Spleen (tissue), 13 donors: Measurements from ENCODE around the gene AADAC. TPM values are rescaled to one million over a fixed set of nuclear protein-coding genes. Genes with fewer than 3 reads are reported as not detected.
"Not testable (repeated sequence)": the region's sequence is repeated elsewhere in the genome, so short reads cannot be mapped to it uniquely, and the experiment has no call there.

Experiments
- DNase-seq: peaks from one replicate; pipeline ENCODE4 v3.0.0-alpha.2; 2020
- H3K27ac ChIP-seq, 8 donors: fragments of 200-600 bp; sonication (generic) in 7 of 8; 1 replicate in 4 of 8; 2 replicates in 4 of 8; pipeline versions ENCODE4 v1.5.0 to v1.8.0; 2016 to 2021; ENCODE audit warnings: inconsistent platforms in 4 of 8, mild to moderate bottlenecking in 4 of 8, moderate library complexity in 1 of 8
- H3K27me3 ChIP-seq, 7 donors: fragments of 200-600 bp; sonication (generic) in 6 of 7; replicated peaks in 1 of 7; 1 replicate in 4 of 7; 2 replicates in 3 of 7; pipeline versions ENCODE4 v1.5.0 to v1.8.0; 2016 to 2021; ENCODE audit warnings: inconsistent platforms in 3 of 7, mild to moderate bottlenecking in 1 of 7
- H3K36me3 ChIP-seq, 6 donors: fragments of 200-600 bp; sonication (generic) in 5 of 6; 1 replicate in 4 of 6; 2 replicates in 2 of 6; pipeline versions ENCODE4 v1.5.0 to v1.8.0; 2016 to 2021; ENCODE audit warnings: inconsistent platforms in 2 of 6
- H3K4me1 ChIP-seq, 6 donors: fragments of 200-600 bp; sonication (generic) in 5 of 6; 1 replicate in 3 of 6; 2 replicates in 3 of 6; pipeline versions ENCODE4 v1.5.0 to v1.8.0; 2016 to 2021; ENCODE audit warnings: inconsistent platforms in 3 of 6
- H3K4me3 ChIP-seq, 8 donors: fragments of 200-600 bp; sonication (generic) in 7 of 8; 1 replicate in 4 of 8; 2 replicates in 4 of 8; pipeline versions ENCODE4 v1.5.0 to v1.8.0; 2016 to 2021; ENCODE audit warnings: inconsistent platforms in 4 of 8, mild to moderate bottlenecking in 4 of 8, moderate library complexity in 2 of 8
- H3K9me3 ChIP-seq, 8 donors: fragments of 200-600 bp; sonication (generic) in 7 of 8; 1 replicate in 4 of 8; 2 replicates in 4 of 8; pipeline versions ENCODE4 v1.5.0 to v1.8.0; 2016 to 2021; ENCODE audit warnings: inconsistent platforms in 4 of 8
- POLR2A ChIP-seq, 3 donors: fragments of 450-650 bp; IDR thresholded peaks; one replicate each; pipeline ENCODE4 v1.5.1; 2017; ENCODE audit warnings: antibody characterized with exemption in 3 of 3, mild to moderate bottlenecking in 1 of 3
- POLR2AphosphoS5 ChIP-seq, 3 donors: sonication (generic); formaldehyde crosslinking; IDR thresholded peaks; one replicate each; pipeline ENCODE4 v1.5.1; 2017; ENCODE audit warnings: antibody characterized with exemption in 3 of 3
- WGBS, 5 donors: extraction: QIAGEN DNeasy Blood & Tissue Kit in 3 of 5; methylation state at CpG; one replicate each; pipeline versions ENCODE4 v1.1.5 to v1.1.7; 2013 to 2018; 5-methylcytosine and 5-hydroxymethylcytosine counted together
- intact Hi-C: fragments of 100-400 bp; cut with DNase I; formaldehyde crosslinking; loops from one replicate; pipeline ENCODE4 v1.15.0; 2023; ENCODE audit warnings: low total_unique reads
- long read RNA-seq, 2 donors: transcript quantifications; one replicate each; lab custom pipeline, GENCODE V29; 2026
- polyA plus RNA-seq, 3 donors: library from polyadenylated mRNA; stranded (reverse); fragments of 200-250 nt; gene quantifications; one replicate each; pipeline ENCODE4 v1.2.1, GENCODE V29; 2013
- total RNA-seq, 7 donors: library from RNA; depleted of rRNA in 3 of 7; stranded (reverse); fragments of >200 nt in 3 of 7; fragmentation: NEBNext Ultra II Directional in 4 of 7; extraction: Animal tissue kit (Norgen Biotek cat#: 25700) in 4 of 7; gene quantifications; one replicate each; pipeline versions ENCODE4 v1.1.0 to v1.2.1, GENCODE V29; 2016 to 2021
- TF ChIP-seq, protein P1 (sequence below), 11 experiments: fragments of 200-600 bp in 7 of 11; fragments of 450-650 bp in 4 of 11; sonication (generic) in 4 of 11; IDR thresholded peaks in 8 of 11; conservative IDR thresholded peaks in 3 of 11; 1 replicate in 7 of 11; 2 replicates in 4 of 11; pipeline versions ENCODE4 v1.4.0 to v1.8.0; 2016 to 2021; ENCODE audit warnings: antibody characterized with exemption in 11 of 11, inconsistent platforms in 4 of 11, mild to moderate bottlenecking in 1 of 11
- donor health status: healthy with polysubstance abuse.
- donor health status: DM: no; HTN: no; CAD: no; lungs with moderate emphysema.
- donor health status: DM: no; HTN: no; CAD: no.
- donor health status: Bipolar disorder and iron deficiency.
- donor health status: healthy.
- donor health status: DM: no; HTN: no; CAD: no.
- donor health status: DM: yes; HTN: yes; CAD: no.

The AADAC gene
- total RNA-seq (under 1 TPM in 1 of 7 donors, not detected in 6; 0.22 TPM), polyA plus RNA-seq (not detected)
- long read RNA-seq, donor 1: 0 reads
- long read RNA-seq, donor 2: 0 reads

- Histone ChIP-seq H3K27me3 (no peaks in the 10 kb centered on the region), H3K36me3 (no peaks in the 10 kb centered on the region), H3K4me3 (no peak within 1 kb of the TSS), H3K4me1 (no peaks in the 10 kb centered on the region), H3K27ac (no peak within 1 kb of the TSS), H3K9me3 (peaks cover 0 to 22% (median 11%) of the 10 kb centered on the region in 8 donors)
- no peak for DNase-seq
- intact Hi-C loops: no loop called here
- TF ChIP-seq POLR2AphosphoS5 (IDR thresholded peaks at IDR 0.05): no peak
- TF ChIP-seq, protein P1, sequence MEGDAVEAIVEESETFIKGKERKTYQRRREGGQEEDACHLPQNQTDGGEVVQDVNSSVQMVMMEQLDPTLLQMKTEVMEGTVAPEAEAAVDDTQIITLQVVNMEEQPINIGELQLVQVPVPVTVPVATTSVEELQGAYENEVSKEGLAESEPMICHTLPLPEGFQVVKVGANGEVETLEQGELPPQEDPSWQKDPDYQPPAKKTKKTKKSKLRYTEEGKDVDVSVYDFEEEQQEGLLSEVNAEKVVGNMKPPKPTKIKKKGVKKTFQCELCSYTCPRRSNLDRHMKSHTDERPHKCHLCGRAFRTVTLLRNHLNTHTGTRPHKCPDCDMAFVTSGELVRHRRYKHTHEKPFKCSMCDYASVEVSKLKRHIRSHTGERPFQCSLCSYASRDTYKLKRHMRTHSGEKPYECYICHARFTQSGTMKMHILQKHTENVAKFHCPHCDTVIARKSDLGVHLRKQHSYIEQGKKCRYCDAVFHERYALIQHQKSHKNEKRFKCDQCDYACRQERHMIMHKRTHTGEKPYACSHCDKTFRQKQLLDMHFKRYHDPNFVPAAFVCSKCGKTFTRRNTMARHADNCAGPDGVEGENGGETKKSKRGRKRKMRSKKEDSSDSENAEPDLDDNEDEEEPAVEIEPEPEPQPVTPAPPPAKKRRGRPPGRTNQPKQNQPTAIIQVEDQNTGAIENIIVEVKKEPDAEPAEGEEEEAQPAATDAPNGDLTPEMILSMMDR (IDR thresholded peaks at IDR 0.05 in 8 of 11, conservative IDR thresholded peaks at IDR 0.05 in 3 of 11): no peak
- no peak for TF ChIP-seq POLR2A (IDR thresholded peaks at IDR 0.05)
- 82 to 93% (median 89%) methylated on average over 4 of the region's 4 CpGs for WGBS, 5 donors
Measured at GRCh38 chr3:151813799-151814198, at the start of gene AADAC. TSS of gene AADAC (plus strand) at chr3:151814116. CDS start at chr3:151814163, 47 bp downstream.

DNA sequence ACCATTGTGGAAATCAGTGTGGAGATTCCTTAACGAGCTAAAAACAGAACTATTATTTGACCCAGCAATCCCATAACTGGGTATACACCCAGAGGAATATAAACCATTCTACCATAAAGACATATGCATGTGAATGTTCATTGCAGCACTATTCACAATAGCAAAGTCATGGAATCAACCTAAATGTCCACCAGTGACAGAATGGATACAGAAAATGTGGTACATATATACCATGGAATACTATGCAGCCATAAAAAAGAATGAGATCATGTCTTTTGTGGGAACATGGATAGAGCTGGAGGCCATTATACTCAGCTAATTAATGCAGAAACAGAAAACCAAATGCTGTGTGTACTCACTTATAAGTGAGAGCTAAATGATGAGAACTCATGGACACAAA lies 49.2 kb upstream of the AADAC start:
- DNase-seq, intact Hi-C loops, H3K27ac ChIP-seq, H3K4me3 ChIP-seq, H3K4me1 ChIP-seq, H3K27me3 ChIP-seq, H3K36me3 ChIP-seq, H3K9me3 ChIP-seq: not testable (repeated sequence)
- 76 to 93% (median 80%) methylated on average over 1 of the region's 1 CpG for WGBS, 5 donors

DNA sequence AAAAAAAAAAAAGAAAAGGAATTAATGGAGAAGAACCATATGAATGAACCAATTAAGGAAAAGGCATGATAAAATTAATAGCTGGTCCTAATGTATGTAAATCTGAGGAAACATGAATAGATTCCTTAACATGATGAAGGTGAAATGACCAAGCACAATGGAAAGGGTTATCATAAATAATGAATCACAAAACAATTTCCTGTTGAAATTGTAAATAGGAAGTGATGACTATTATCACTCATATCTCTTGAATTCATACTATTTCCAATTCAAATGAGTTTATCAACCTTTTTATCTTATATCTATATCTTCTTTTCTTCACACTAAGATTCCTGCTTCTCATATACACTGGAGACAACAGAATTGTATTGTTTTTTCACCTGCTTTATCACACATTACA lies 48.2 kb upstream of the AADAC start:
- no peak for DNase-seq
- H3K27me3 ChIP-seq: no peaks in the 10 kb centered on the region

GRCh38 chr3:151766454-151766853 lies 47.5 kb upstream of the AADAC start:
- Histone ChIP-seq H3K9me3 (peaks cover 0 to 4% (median 0%) of the 10 kb centered on the region in 8 donors), H3K27me3 (no peaks in the 10 kb centered on the region), H3K27ac (no peak overlapping the region), H3K36me3 (no peaks in the 10 kb centered on the region), H3K4me1 (peaks cover 0 to 24% (median 3%) of the 10 kb centered on the region in 6 donors), H3K4me3 (no peak overlapping the region)
- DNase-seq: no peak
- intact Hi-C loops: no loop called here
- TF ChIP-seq, protein P1 (IDR thresholded peaks at IDR 0.05 in 8 of 11, conservative IDR thresholded peaks at IDR 0.05 in 3 of 11): no peak
- TF ChIP-seq POLR2AphosphoS5 (IDR thresholded peaks at IDR 0.05): no peak
- TF ChIP-seq POLR2A (IDR thresholded peaks at IDR 0.05): no peak
- WGBS, 5 donors: 84 to 97% (median 90%) methylated on average over 2 of the region's 2 CpGs

More for the DNA sequence above, 48.2 kb upstream of the AADAC start:
- TF ChIP-seq POLR2AphosphoS5 (IDR thresholded peaks at IDR 0.05) (no peak), POLR2A (IDR thresholded peaks at IDR 0.05) (no peak)
- TF ChIP-seq, protein P1 (IDR thresholded peaks at IDR 0.05 in 8 of 11, conservative IDR thresholded peaks at IDR 0.05 in 3 of 11): no peak
- intact Hi-C loops: no loop called here
- H3K27ac ChIP-seq: no peak overlapping the region
- H3K4me1 ChIP-seq: peaks cover 0 to 17% (median under 1%) of the 10 kb centered on the region in 6 donors
- H3K9me3 ChIP-seq: peaks cover 0 to 4% (median 0%) of the 10 kb centered on the region in 8 donors
- no peaks in the 10 kb centered on the region for H3K36me3 ChIP-seq
- no peak overlapping the region for H3K4me3 ChIP-seq
